Subcutaneous abdominal adipose tissue (tissue), 5 donors: Measurements from ENCODE around the gene SEBOX.
A peak's percentile ranks its signal among the peaks of the same experiment; 100 is the strongest.

Source experiments
- H3K27ac ChIP-seq: one replicate; pipeline ENCODE4 v1.7.0; 2013; ENCODE audit warnings: low read depth, mild to moderate bottlenecking, inconsistent platforms, low read length, moderate library complexity
- H3K27me3 ChIP-seq, 5 donors: one replicate each; pipeline ENCODE4 v1.7.0; 2013; ENCODE audit warnings: low read length in 5 of 5, inconsistent platforms in 1 of 5; ENCODE audit not compliant: control insufficient read depth in 5 of 5, insufficient read depth in 4 of 5
- H3K36me3 ChIP-seq, 5 donors: one replicate each; pipeline ENCODE4 v1.7.0; 2013; ENCODE audit warnings: low read length in 5 of 5; ENCODE audit not compliant: control insufficient read depth in 5 of 5, insufficient read depth in 5 of 5
- H3K4me1 ChIP-seq, 5 donors: one replicate each; pipeline ENCODE4 v1.7.0; 2013; ENCODE audit warnings: low read length in 5 of 5, mild to moderate bottlenecking in 3 of 5, moderate library complexity in 1 of 5; ENCODE audit not compliant: control insufficient read depth in 5 of 5, insufficient read depth in 5 of 5
- H3K4me3 ChIP-seq, 5 donors: one replicate each; pipeline ENCODE4 v1.7.0; 2013; ENCODE audit warnings: low read length in 5 of 5, low read depth in 1 of 5
- H3K9ac ChIP-seq, 5 donors: one replicate each; pipeline ENCODE4 v1.7.0; 2013; ENCODE audit warnings: low read length in 5 of 5, mild to moderate bottlenecking in 4 of 5, moderate library complexity in 3 of 5
- H3K9me3 ChIP-seq, 5 donors: one replicate each; pipeline ENCODE4 v1.7.0; 2013; ENCODE audit warnings: low read length in 5 of 5; ENCODE audit not compliant: control insufficient read depth in 5 of 5
- donor health status: healthy.
- donor health status: healthy.
- donor health status: healthy.
- donor health status: healthy.
- donor health status: healthy.

SEBOX gene

DNA sequence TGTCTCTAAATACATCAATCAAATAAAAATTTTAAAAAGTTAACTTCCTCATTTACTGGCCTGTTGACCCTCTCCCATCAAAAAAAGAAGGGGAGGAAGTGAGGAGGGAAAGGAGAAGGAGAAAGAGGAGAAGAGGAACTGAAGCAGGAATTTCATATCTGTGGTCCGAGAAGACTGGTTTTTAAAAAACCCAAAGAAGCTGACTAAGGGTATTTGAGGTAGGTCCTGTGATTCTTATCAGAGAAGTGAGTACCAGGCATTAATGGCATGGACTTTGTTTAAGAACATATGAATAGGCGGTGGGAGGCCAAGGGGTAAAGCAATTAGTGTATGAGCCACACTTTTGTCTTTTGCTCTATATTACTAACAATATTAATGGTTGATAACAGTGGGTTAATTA lies 39.0 kb upstream of the SEBOX start:
- Histone ChIP-seq H3K9me3 (no peaks in the 10 kb centered on the region), H3K36me3 (peaks cover 3 to 38% (median 24%) of the 10 kb centered on the region in 5 donors), H3K4me3 (no peak overlapping the region), H3K4me1 (peaks cover 6 to 59% (median 33%) of the 10 kb centered on the region in 5 donors), H3K9ac (peak overlapping the region in 1 of 5 donors; percentile 26), H3K27ac (no peak overlapping the region), H3K27me3 (no peaks in the 10 kb centered on the region)

DNA sequence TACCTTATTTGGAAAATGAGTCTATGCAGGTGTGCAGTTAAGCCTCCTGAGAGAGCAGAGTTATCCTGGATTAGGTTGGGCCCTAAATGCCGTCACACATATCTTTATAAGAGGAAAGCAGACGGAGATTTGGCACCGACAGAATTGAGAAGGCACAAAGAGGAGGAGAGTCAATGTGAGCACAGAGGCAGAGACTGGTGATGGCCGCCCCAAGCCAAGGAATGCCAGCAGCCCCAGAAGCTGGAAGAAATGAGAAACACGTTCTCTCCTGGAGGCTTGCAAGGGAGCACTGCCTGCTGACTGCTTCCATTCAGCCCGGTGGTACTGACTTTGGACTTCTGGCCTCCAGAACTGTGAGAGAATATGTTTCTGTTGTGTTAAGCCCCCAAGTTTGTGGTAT lies 37.8 kb upstream of the SEBOX start:
- Histone ChIP-seq H3K4me3 (no peak overlapping the region), H3K4me1 (peaks cover 11 to 71% (median 44%) of the 10 kb centered on the region in 5 donors), H3K27ac (no peak overlapping the region), H3K27me3 (no peaks in the 10 kb centered on the region), H3K36me3 (peaks cover 3 to 41% (median 27%) of the 10 kb centered on the region in 5 donors), H3K9me3 (no peaks in the 10 kb centered on the region), H3K9ac (peak overlapping the region in 1 of 5 donors; percentile 39)

DNA sequence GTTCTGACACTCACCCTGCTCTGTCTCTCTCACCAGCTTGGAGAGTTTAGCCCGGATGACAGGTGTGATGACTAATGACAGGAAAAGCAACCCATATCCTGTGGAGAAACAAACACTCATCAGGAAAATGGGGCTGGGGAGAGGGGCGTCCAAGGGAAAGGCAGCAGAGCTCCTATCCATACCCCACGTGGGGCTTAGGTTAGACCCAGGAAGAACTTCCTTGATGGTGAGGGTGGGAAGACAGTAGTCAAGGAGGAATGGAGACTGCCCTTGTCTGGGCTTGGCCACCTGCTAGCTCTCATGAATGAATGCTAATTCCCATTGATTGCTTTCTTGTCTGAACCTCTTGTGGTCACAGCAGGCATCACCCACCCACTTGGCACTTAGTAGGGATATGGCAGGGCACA lies 37.2 kb upstream of the SEBOX start:
- Histone ChIP-seq H3K4me1 (peaks cover 11 to 77% (median 49%) of the 10 kb centered on the region in 5 donors), H3K36me3 (peaks cover 3 to 46% (median 29%) of the 10 kb centered on the region in 5 donors), H3K27ac (no peak overlapping the region)

DNA sequence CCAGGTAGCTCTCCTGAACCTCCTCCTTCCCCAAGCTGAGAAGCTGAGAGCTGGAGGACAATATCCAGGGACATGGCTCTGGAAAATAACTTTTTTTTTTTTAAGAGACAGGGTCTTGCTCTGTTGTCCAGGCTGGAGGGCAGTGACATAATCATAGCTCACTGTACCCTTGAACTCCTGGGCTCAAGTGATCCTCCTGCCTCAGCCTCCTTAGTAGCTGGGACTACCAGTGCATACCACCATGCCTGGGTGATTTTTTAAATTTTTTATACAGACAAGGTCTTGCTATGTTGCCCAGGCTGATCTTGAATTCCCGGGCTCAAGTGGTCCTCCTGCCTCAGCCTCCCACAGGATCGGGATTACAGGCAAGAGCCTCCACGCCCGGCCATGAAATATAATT lies 34.8 kb upstream of the SEBOX start:
- Histone ChIP-seq H3K4me1 (peaks cover 8 to 58% (median 40%) of the 10 kb centered on the region in 5 donors), H3K4me3 (no peak overlapping the region), H3K9ac (peak overlapping the region in 1 of 5 donors; percentile 18), H3K9me3 (no peaks in the 10 kb centered on the region), H3K36me3 (peaks cover 3 to 57% (median 35%) of the 10 kb centered on the region in 5 donors), H3K27me3 (no peaks in the 10 kb centered on the region), H3K27ac (no peak overlapping the region)

More for the DNA sequence above, 37.2 kb upstream of the SEBOX start:
- Histone ChIP-seq H3K9me3 (no peaks in the 10 kb centered on the region), H3K4me3 (no peak overlapping the region), H3K9ac (no peak overlapping the region), H3K27me3 (no peaks in the 10 kb centered on the region)

DNA sequence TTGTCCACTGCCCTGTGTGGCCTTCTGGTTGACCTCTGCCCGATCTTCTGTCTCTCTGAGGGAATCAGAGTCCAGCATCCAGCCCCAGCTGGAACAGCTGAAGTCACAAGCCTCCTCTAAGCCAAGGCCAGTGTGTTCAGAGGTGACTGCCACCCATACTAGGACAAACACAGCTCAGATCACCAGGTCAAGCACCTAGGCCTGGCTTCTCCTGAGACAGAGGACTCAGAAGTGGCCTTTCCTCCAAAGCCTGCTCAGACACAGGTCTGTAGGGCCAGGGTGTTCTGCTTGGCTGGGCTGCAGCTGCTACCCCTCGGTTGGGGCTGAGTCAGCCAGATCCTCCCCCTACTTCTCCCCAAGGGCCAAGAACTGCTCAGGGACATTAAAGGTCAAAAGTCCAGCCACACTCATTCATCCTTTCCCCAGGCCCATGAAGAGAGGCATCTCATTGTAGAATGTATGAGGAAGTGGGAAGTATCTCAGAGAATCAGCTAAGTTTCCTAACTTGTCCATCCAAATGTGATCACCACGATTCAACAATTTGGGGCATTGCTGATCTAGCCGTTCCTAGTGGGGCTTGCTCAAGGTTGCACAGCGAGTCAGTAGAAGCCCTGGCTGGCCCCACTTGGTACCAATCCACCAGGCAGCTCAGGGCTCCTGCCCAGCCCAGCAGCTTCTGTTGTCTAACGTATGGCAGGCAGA lies 33.4 kb upstream of the SEBOX start:
- no peak overlapping the region for H3K27ac ChIP-seq
- peaks cover 8 to 47% (median 33%) of the 10 kb centered on the region in 5 donors for H3K4me1 ChIP-seq
- no peaks in the 10 kb centered on the region for H3K9me3 ChIP-seq
- H3K36me3 ChIP-seq = peaks cover 3 to 57% (median 35%) of the 10 kb centered on the region in 5 donors
- H3K27me3 ChIP-seq = no peaks in the 10 kb centered on the region
- peak overlapping the region in 2 of 5 donors; percentile 4 to 36 for H3K9ac ChIP-seq
- no peak overlapping the region for H3K4me3 ChIP-seq

DNA sequence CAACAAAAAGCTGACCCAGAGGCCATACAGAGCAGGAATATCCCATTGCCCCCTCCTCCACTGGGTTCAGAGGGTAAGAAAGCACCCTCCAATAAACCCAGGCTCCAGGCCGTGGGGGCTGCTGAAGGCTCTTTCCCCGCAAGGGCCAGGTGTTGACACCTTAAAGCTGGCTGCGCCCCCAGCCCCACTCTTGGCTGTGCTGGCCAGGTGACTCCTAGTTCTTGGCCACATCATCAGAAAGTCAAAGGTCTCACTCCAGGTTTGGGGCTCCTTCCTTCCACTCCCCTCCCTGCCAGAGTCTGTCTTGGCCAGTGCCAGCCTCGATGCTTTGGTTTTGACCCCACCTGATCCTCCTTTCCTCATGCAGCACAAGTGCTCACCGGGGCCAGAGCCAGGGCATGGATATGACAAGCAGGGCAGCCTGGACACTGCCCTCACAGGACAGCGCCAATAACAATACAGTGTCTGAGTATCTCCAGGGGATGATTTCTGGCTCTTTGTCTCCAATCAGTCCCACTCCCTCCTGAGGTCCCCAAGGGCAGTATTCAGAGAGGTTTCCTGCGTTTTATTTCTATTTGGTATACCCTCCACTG lies 32.8 kb upstream of the SEBOX start:
- peak overlapping the region; percentile 46 for H3K27ac ChIP-seq
- no peaks in the 10 kb centered on the region for H3K9me3 ChIP-seq
- H3K27me3 ChIP-seq = no peaks in the 10 kb centered on the region
- peaks cover 8 to 41% (median 31%) of the 10 kb centered on the region in 5 donors for H3K4me1 ChIP-seq
- H3K36me3 ChIP-seq = peaks cover 3 to 55% (median 34%) of the 10 kb centered on the region in 5 donors
- peak overlapping the region in 2 of 5 donors; percentile 4 to 36 for H3K9ac ChIP-seq
- H3K4me3 ChIP-seq = no peak overlapping the region

DNA sequence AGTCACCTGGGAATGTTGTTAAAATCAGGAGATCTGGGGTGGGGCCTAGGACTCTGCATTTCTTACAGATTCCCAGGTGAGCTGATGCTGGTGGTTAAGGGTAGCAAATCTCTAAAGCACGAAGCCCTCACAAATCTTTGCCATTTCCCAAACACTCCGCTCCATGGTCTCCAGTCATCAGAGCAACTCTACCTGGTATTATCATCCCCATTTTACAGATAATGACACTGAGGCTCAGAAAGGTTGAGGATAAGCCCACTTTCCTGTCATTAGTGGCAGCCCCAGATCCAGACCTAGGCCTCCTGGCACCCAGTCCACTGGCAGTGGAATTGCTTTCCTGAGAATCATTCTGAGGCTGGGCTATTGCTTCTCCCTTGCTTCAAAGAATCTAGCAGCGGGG lies 32.3 kb upstream of the SEBOX start:
- Histone ChIP-seq H3K27me3 (no peaks in the 10 kb centered on the region), H3K36me3 (peaks cover 3 to 55% (median 31%) of the 10 kb centered on the region in 5 donors), H3K9ac (no peak overlapping the region), H3K27ac (no peak overlapping the region), H3K9me3 (no peaks in the 10 kb centered on the region), H3K4me3 (no peak overlapping the region), H3K4me1 (peaks cover 7 to 36% (median 29%) of the 10 kb centered on the region in 5 donors)

DNA sequence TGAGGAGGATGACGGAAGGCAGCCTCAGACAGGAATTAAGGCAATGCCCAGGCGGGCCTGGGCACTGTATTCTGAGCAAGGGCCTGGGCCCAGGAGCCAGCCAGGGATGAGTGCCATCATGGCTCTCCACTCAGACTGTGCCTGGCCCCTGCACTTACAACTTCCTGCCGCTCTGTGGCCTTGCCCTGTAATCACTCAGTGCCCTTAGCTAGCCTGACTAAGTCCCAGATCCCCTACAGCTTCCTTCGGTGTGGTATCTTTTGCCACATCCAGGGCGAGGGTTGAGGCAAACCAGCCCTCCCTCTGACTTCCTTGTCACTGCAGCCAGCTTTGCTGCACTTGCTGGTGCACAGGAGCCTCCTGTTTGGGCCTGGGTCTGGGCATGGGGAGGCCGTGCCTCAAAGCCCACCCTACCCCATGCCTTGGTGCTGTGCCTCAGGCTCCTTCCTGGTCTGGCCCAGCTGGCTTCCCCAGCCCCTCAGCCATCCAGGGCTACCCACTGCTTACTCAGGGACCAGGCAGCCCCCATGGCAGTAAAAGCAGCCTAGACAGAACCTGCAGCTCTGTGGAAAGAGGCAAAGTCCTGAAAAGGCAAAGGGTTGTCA lies 31.7 kb upstream of the SEBOX start:
- H3K36me3 ChIP-seq = peaks cover 3 to 50% (median 31%) of the 10 kb centered on the region in 5 donors
- H3K4me1 ChIP-seq = peaks cover 7 to 31% (median 24%) of the 10 kb centered on the region in 5 donors
- H3K4me3 ChIP-seq = no peak overlapping the region
- no peaks in the 10 kb centered on the region for H3K9me3 ChIP-seq
- H3K9ac ChIP-seq = no peak overlapping the region
- no peaks in the 10 kb centered on the region for H3K27me3 ChIP-seq
- H3K27ac ChIP-seq = no peak overlapping the region

DNA sequence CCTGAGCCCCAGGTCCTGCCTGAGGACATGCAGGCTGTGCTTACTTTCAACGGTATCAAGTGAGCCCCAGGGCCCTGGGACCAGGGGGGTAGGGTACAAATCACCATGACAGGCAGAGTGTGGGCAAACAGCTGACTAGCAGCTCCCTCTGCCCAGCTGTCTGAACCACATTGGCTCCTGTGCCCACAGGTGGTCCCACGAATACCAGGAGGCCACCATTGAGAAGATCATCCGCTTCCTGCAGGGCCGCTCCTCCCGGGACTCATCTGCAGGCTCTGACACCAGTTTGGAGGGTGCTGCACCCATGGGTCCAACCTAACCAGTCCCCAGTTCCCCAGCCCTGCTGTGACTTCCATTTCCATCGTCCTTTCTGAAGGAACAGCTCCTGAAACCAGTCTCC lies 31.0 kb upstream of the SEBOX start:
- no peaks in the 10 kb centered on the region for H3K27me3 ChIP-seq
- H3K4me1 ChIP-seq = peaks cover 7 to 31% (median 24%) of the 10 kb centered on the region in 5 donors

DNA sequence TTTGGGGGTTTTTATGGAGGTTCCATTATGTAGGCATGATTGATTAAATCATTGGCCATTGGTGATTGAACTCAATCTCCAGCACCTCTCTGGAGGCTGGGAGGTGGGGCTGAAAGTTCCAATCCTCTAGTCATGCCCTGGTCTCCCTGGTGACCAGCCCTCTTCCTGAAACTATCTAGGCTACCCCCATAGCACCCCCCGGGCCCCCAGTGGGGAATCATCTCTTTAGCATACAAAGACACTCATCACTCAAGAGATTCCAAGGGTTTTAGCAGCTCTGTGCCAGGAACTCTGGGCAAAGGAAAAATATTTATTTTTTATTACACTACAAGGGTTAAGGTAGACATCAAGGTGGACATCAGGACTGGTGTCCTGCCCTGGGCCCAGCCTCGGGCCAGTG lies 30.4 kb upstream of the SEBOX start:
- H3K27me3 ChIP-seq = no peaks in the 10 kb centered on the region
- no peak overlapping the region for H3K27ac ChIP-seq
- H3K9ac ChIP-seq = no peak overlapping the region
- H3K4me3 ChIP-seq = no peak overlapping the region
- no peaks in the 10 kb centered on the region for H3K9me3 ChIP-seq
- H3K4me1 ChIP-seq = peaks cover 7 to 30% (median 24%) of the 10 kb centered on the region in 5 donors
- peaks cover 3 to 48% (median 36%) of the 10 kb centered on the region in 5 donors for H3K36me3 ChIP-seq

More for the DNA sequence above, 31.0 kb upstream of the SEBOX start:
- Histone ChIP-seq H3K9ac (no peak overlapping the region), H3K4me3 (no peak overlapping the region), H3K36me3 (peaks cover 1 to 48% (median 35%) of the 10 kb centered on the region in 5 donors), H3K27ac (no peak overlapping the region), H3K9me3 (no peaks in the 10 kb centered on the region)
